ENCODE results near the gene CHST15. TPM values are rescaled to one million over a fixed set of nuclear protein-coding genes. Genes with fewer than 3 reads are reported as not detected.

The CHST15 gene
- total and polyA plus RNA-seq, 8 donors, result 13.7 to 53.3 (median 17.1) TPM

- peak; percentile 90 for ATAC-seq
- Histone ChIP-seq H3K36me3 (no peaks in the 10 kb centered on the region), H3K27me3 (peaks cover 45 to 60% of the 10 kb centered on the region in 2 donors), H3K4me1 (peaks cover 16 to 58% of the 10 kb centered on the region in 2 donors), H3K4me3 (peak overlapping the region; percentile 10 to 26), H3K27ac (peak overlapping the region in 1 of 2 donors; percentile 92), H3K9me3 (no peaks in the 10 kb centered on the region)
- intact Hi-C loops (cut with DNase I), result loop anchor here in 1 of 2 donors (5.0 kb wide), 1 partner anchor 263 kb away; no protein-coding TSS in a partner anchor
- TF ChIP-seq CTCF (IDR thresholded peaks at IDR 0.05), result peak; percentile 100
- peak; percentile 71 to 98 (median 90) for DNase-seq
Measured at GRCh38 chr10:123994417-123995081, 98.8 kb downstream of the CHST15 start.

DNA sequence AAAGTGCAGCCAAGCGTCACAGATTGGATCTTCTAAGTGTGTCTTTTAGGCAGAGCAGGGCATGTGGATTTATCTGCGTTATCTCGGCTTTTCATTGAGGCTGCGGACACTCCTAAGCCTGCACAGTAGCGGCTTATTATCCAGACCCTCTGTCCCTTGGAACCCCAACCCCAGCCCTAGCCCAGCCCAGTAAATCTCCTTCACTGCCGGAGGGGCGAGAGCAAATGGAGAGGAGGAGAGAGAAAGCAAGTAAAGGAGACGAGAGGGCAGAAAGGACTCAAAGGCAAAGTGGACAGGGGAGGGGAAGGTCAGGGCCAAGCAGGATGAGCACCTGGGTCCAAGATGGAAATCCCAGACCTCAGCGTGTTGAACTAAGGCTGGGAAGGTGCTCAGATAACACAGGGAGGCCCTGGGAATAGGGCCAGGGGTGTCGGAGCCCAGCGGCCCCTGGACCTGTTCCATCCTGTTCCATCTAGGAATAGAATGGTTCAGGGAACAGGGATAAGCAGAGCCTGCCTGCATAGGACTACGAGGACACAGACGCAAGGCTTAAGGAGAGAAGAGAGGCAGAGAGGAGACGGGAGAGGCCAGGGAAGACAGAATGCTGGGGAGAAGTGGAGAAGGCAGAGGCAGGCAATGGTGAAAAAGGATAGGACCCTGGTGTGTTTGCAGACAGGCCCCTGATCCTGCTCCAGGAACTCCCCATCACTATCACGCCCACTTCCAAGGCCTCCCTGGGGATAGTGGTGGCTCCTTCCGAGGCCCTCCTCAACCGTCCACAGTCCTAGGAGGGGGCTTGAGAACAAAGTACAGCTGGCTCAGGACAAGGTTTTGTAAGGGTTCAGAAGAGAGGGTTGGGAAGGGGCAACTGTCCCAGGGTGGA lies 99.6 kb downstream of the CHST15 start:
- ATAC-seq (no peak), DNase-seq (no peak)
- Histone ChIP-seq H3K27ac (no peak overlapping the region), H3K36me3 (no peaks in the 10 kb centered on the region), H3K4me1 (peaks cover 16 to 51% of the 10 kb centered on the region in 2 donors), H3K9me3 (no peaks in the 10 kb centered on the region), H3K4me3 (no peak overlapping the region), H3K27me3 (peaks cover 50 to 66% of the 10 kb centered on the region in 2 donors)
- intact Hi-C loops (cut with DNase I), result no loop called here
- no peak for TF ChIP-seq CTCF (IDR thresholded peaks at IDR 0.05)

DNA sequence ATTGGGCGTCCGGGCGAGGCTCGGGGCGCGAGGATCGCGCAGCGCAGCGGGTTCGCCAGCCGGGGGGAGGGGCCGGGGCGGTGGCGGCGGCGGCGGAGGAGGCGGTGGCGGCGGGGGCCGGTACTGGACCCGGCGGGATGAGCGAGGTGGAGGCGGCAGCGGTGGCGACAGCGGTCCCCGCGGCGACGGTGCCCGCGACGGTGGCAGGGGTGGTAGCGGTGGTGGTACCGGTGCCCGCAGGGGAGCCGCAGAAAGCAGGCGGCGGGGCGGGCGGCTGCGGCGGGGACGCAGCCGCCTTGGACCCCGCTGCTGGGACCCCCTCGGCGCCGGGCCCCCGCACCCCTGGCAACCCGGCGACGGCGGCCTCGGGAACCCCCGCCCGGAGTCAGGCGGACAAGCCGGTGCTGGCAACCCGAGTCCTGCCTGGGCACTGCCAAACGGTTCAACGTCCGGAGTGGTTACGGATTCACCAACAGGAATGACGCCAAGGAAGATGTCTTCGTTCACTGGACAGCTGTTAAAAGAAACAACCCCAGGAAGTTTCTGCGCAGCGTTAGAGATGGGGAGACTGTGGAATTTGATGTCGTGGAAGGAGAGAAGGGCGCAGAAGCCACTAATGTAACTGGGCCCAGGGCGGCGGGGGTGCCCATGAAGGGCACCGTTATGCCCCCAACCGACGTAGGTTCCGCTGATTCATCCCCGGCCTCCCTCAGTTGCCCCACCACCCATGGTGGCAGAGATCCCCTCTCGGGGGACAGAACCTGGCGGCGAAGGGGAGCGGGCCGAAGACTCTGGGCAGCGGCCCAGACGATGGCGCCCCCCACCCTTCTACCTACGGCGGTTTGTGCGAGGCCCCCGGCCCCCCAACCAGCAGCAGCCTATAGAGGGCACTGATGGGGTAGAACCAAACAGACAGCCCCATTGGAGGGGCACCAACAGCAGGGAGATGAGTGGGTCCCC lies 101.5 kb downstream of the CHST15 start:
- Histone ChIP-seq H3K9me3 (no peaks in the 10 kb centered on the region), H3K27me3 (peaks cover 53 to 73% of the 10 kb centered on the region in 2 donors), H3K4me3 (no peak overlapping the region), H3K27ac (no peak overlapping the region), H3K4me1 (peaks cover 16 to 32% of the 10 kb centered on the region in 2 donors), H3K36me3 (no peaks in the 10 kb centered on the region)
- peak in 1 of 4 donors; percentile 81 for DNase-seq
- no peak for ATAC-seq
- TF ChIP-seq CTCF (IDR thresholded peaks at IDR 0.05), result no peak
- intact Hi-C loops (cut with DNase I), result no loop called here

GRCh38 chr10:123990889-123991288 lies 102.5 kb downstream of the CHST15 start:
- Histone ChIP-seq H3K4me3 (no peak overlapping the region), H3K36me3 (no peaks in the 10 kb centered on the region), H3K9me3 (no peaks in the 10 kb centered on the region), H3K27me3 (peaks cover 53 to 73% of the 10 kb centered on the region in 2 donors), H3K27ac (no peak overlapping the region), H3K4me1 (peaks cover 16 to 22% of the 10 kb centered on the region in 2 donors)
- ATAC-seq, result no peak
- intact Hi-C loops (cut with DNase I), result no loop called here
- no peak for TF ChIP-seq CTCF (IDR thresholded peaks at IDR 0.05)
- no peak for DNase-seq
